Glomerular visceral epithelial cell (primary cell): ENCODE data around the gene IFT22.

Experiments used
- DNase-seq: peaks from one replicate; pipeline ENCODE4 v3.0.0-alpha.2; 2016; ENCODE audit errors: extremely low spot score

IFT22 gene

DNA sequence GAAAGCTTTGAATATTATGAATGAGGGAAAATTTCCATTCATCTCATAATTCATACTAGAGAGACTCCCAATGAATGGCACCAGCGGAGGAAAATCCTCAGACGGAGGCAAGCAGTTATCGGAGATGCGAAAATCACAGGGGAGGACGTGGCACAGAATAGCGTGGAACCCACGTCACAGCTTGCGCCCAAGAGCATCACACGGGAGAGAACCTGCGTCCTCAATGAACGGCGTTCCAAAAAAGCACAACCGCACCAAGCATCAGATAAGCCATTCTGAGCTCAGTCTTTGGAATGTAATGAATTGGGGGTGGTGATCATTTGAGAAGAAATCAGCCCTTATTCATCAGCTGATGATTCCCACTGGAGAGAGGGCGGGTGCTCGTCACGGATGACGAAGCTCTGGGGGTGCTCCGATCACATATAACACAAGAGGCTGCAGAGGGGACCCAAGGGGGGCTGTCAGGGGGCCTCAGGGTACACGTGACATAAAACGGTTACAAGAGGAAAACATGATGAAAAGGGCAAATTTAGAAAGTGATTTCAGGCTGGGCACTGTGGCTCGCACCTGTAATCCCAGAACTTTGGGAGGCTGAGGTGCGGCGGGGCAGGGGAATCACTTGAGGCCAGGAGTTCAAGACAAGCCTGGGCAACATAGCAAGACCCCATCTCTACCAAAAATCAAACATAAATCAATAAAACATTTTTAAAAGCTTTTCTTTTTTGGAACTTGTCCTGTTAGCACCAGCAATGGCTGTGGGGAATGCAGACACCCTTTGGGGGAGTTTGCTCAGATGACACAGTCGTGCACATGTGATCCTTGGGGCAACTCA lies 42.9 kb downstream of the IFT22 start:
- DNase-seq = no peak

- DNase-seq = no peak
Observed at GRCh38 chr7:101277155-101277554, 44.5 kb downstream of the IFT22 start.

GRCh38 chr7:101273206-101273605 lies 48.4 kb downstream of the IFT22 start:
- DNase-seq = no peak

DNA sequence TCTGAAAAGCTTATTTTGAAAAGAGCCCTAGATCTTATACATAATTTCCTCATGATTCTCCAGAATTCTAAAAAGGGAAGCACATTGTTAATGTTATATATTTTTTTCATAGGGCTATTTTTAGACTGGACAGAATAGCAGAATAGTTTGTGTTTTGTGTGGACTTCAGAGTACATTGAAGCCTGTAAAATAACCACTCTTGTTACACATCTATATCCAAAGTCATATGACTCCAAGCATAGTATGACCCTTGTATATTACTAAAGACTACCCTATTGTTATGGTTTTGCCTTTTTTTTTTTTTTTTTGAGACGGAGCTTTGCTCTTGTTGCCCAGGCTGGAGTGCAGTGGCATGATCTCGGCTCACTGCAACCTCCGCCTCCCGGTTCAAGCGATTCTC lies 50.6 kb downstream of the IFT22 start:
- DNase-seq = no peak

GRCh38 chr7:101269664-101270063 lies 51.9 kb downstream of the IFT22 start:
- DNase-seq = no peak

GRCh38 chr7:101265622-101266516 lies 55.7 kb downstream of the IFT22 start:
- no peak for DNase-seq

- DNase-seq = peak; percentile 4
Observed at GRCh38 chr7:101264102-101264706, 57.4 kb downstream of the IFT22 start.
